Prostate gland (tissue), 2 donors: Measurements from ENCODE around the gene SERTAD4.

Experiments used
- POLR2A ChIP-seq: fragments of 450-650 bp; IDR thresholded peaks from one replicate; pipeline ENCODE4 v1.6.1; 2016; ENCODE audit warnings: antibody characterized with exemption, mild to moderate bottlenecking
- POLR2AphosphoS5 ChIP-seq: sonication (generic); formaldehyde crosslinking; IDR thresholded peaks from one replicate; pipeline ENCODE4 v1.6.1; 2017; ENCODE audit warnings: antibody characterized with exemption
- TF ChIP-seq, protein P1 (sequence below), 4 experiments: fragments of 200-600 bp in 2 of 4; fragments of 450-650 bp in 2 of 4; sonication (generic) in 2 of 4; IDR thresholded peaks; 1 replicate in 3 of 4; 2 replicates in 1 of 4; pipeline ENCODE4 v1.5.1; 2016 to 2019; ENCODE audit warnings: antibody characterized with exemption in 4 of 4, mild to moderate bottlenecking in 2 of 4, moderate library complexity in 2 of 4

DNA sequence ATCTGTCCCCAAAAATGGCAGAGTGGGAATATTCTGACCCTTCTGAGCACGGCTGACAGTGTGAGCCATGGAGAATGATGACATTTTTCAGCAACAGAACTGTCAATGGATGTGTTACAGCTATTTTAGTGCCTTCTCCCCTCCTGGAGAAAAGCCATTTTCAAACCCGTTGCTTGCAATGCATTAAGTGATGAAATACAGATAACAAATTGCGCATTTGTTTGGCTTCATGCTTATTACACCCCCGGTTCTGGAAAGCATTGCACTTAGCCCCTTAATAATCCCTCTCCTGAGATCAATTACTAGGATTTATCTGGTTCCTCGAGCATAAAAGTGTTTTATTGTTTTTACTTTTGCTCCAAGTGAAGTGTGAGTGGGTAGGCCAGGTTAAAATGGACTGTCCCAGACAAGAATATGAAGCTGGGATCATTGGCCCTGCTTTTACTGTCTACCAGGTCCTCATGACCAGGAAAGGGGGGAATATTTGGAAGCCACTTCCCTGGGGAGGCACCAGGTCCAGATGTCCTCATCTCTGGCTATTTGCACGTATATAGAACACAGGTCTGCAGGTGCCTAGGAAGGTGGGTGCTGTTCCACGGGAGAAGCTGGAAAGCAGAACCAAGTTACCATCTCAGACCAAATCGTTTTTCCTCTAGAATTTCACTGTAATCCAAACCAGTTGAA is 58.6 kb downstream of the SERTAD4 start:
- TF ChIP-seq, protein P1, sequence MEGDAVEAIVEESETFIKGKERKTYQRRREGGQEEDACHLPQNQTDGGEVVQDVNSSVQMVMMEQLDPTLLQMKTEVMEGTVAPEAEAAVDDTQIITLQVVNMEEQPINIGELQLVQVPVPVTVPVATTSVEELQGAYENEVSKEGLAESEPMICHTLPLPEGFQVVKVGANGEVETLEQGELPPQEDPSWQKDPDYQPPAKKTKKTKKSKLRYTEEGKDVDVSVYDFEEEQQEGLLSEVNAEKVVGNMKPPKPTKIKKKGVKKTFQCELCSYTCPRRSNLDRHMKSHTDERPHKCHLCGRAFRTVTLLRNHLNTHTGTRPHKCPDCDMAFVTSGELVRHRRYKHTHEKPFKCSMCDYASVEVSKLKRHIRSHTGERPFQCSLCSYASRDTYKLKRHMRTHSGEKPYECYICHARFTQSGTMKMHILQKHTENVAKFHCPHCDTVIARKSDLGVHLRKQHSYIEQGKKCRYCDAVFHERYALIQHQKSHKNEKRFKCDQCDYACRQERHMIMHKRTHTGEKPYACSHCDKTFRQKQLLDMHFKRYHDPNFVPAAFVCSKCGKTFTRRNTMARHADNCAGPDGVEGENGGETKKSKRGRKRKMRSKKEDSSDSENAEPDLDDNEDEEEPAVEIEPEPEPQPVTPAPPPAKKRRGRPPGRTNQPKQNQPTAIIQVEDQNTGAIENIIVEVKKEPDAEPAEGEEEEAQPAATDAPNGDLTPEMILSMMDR (IDR thresholded peaks at IDR 0.05): no peak
- TF ChIP-seq POLR2A: no peak
- no peak for TF ChIP-seq POLR2AphosphoS5
